Measurements from ENCODE around the gene CLUH.

- TF ChIP-seq, protein P1, sequence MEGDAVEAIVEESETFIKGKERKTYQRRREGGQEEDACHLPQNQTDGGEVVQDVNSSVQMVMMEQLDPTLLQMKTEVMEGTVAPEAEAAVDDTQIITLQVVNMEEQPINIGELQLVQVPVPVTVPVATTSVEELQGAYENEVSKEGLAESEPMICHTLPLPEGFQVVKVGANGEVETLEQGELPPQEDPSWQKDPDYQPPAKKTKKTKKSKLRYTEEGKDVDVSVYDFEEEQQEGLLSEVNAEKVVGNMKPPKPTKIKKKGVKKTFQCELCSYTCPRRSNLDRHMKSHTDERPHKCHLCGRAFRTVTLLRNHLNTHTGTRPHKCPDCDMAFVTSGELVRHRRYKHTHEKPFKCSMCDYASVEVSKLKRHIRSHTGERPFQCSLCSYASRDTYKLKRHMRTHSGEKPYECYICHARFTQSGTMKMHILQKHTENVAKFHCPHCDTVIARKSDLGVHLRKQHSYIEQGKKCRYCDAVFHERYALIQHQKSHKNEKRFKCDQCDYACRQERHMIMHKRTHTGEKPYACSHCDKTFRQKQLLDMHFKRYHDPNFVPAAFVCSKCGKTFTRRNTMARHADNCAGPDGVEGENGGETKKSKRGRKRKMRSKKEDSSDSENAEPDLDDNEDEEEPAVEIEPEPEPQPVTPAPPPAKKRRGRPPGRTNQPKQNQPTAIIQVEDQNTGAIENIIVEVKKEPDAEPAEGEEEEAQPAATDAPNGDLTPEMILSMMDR (IDR thresholded peaks at IDR 0.05) = no peak
- no peak for TF ChIP-seq POLR2A (IDR thresholded peaks at IDR 0.05)
Measured at GRCh38 chr17:2655546-2655945, 56.0 kb downstream of the CLUH start.

Measured in right lobe of liver (tissue), 4 donors.